ENCODE results near the gene FHIT.

Gene FHIT

DNA sequence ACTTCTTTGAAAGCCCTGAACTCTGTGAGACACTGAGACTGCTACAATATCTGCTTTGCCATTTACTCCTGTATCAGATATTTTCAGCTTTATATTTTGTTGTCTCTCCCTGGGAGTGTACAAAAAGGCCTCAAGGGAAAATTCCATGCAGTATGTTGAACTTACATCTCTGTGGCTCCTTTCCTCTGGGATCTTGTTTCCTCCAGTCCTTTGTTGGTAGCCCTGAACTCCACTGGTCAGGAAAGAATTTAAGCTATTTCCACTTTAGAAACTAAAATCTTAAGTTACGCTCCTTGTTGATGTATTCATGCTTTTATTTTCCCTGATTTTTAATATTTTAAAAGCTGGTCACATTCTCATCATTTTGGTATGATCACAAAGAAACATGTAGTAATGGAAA lies 277.9 kb downstream of the FHIT start:
- in situ Hi-C loops (cut with HindIII; ENCODE audit: low sequenced_read_pairs) = no loop called here
- H3K4me3 ChIP-seq (ENCODE audit: low read depth, low read length) = no peak overlapping the region
- DNase-seq (ENCODE audit: low read depth) = no peak
- no peak for TF ChIP-seq CTCF (IDR thresholded peaks at IDR 0.05; ENCODE audit: low read depth, low read length, missing control alignments)

DNA sequence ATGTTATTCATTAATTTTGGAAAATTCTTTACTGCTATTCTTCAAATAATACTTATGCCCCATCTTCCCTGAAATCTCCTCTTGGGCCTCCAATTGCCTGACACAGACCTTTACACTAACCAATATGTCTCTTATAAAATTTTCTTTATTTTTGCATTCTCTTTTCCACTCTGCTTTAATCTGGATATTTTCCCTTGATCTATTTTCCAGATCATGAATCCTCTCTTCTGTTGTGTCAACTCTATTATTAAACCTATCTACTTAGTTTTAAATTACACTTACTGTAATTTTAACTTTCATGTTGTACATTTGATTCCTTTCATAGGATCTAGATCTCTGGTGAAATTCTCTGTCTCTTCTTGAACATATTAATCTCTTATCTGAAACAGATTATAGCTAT lies 278.7 kb downstream of the FHIT start:
- no peak for DNase-seq (ENCODE audit: low read depth)
- in situ Hi-C loops (cut with HindIII; ENCODE audit: low sequenced_read_pairs) = no loop called here
- no peak overlapping the region for H3K4me3 ChIP-seq (ENCODE audit: low read depth, low read length)
- TF ChIP-seq CTCF (IDR thresholded peaks at IDR 0.05; ENCODE audit: low read depth, low read length, missing control alignments) = no peak

- H3K4me3 ChIP-seq (ENCODE audit: low read depth, low read length) = no peak overlapping the region
- in situ Hi-C loops (cut with HindIII; ENCODE audit: low sequenced_read_pairs) = no loop called here
- no peak for TF ChIP-seq CTCF (IDR thresholded peaks at IDR 0.05; ENCODE audit: low read depth, low read length, missing control alignments)
- no peak for DNase-seq (ENCODE audit: low read depth)
These were observed 280.4 kb downstream of the FHIT start for GRCh38 chr3:60970850-60971249.

GRCh38 chr3:60967141-60967540 lies 284.1 kb downstream of the FHIT start:
- DNase-seq (ENCODE audit: low read depth) = no peak
- in situ Hi-C loops (cut with HindIII; ENCODE audit: low sequenced_read_pairs) = no loop called here
- TF ChIP-seq CTCF (IDR thresholded peaks at IDR 0.05; ENCODE audit: low read depth, low read length, missing control alignments) = no peak
- H3K4me3 ChIP-seq (ENCODE audit: low read depth, low read length) = no peak overlapping the region

GRCh38 chr3:60957541-60957940 lies 293.7 kb downstream of the FHIT start:
- DNase-seq (ENCODE audit: low read depth) = no peak
- no peak overlapping the region for H3K4me3 ChIP-seq (ENCODE audit: low read depth, low read length)
- no peak for TF ChIP-seq CTCF (IDR thresholded peaks at IDR 0.05; ENCODE audit: low read depth, low read length, missing control alignments)
- in situ Hi-C loops (cut with HindIII; ENCODE audit: low sequenced_read_pairs) = no loop called here

DNA sequence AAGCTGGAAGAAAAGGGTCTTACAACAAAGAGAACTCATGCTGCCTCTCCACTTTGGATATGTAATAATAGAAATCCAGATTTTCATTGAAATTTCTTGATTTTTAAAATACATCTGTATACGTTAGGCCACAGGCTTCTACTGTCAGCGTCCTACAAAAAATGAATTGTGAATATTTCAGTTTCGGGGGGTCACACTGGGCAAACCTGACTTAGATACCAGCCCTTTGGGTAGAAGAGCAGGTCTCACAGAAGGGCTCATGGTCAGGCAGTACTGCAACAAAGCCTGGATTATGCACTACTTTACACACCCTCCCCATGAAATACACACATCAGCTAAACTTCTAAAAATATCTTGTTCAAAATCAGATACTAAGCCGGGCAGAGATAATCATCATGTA lies 294.5 kb downstream of the FHIT start:
- no peak for DNase-seq (ENCODE audit: low read depth)
- TF ChIP-seq CTCF (IDR thresholded peaks at IDR 0.05; ENCODE audit: low read depth, low read length, missing control alignments) = no peak
- no peak overlapping the region for H3K4me3 ChIP-seq (ENCODE audit: low read depth, low read length)
- in situ Hi-C loops (cut with HindIII; ENCODE audit: low sequenced_read_pairs) = no loop called here

- in situ Hi-C loops (cut with HindIII; ENCODE audit: low sequenced_read_pairs) = no loop called here
- DNase-seq (ENCODE audit: low read depth) = no peak
- no peak overlapping the region for H3K4me3 ChIP-seq (ENCODE audit: low read depth, low read length)
- no peak for TF ChIP-seq CTCF (IDR thresholded peaks at IDR 0.05; ENCODE audit: low read depth, low read length, missing control alignments)
These were observed 296.2 kb downstream of the FHIT start for GRCh38 chr3:60955034-60955433.

Data from astrocyte of the cerebellum (primary cell).